Left lung (tissue), 10 donors: ENCODE results near the gene EPHA2. TPM values are rescaled to one million over a fixed set of nuclear protein-coding genes. Genes with fewer than 3 reads are reported as not detected.
A peak's percentile ranks its signal among the peaks of the same experiment; 100 is the strongest.

Experiments used
- ATAC-seq: fragments of 200-7000 bp; cut with Tn5 transposase; one replicate; pipeline ENCODE4 v1.9.1; 2020; ENCODE audit warnings: moderate library complexity
- DNase-seq, 4 donors: peaks; one replicate each; pipeline ENCODE4 v3.0.0-alpha.2; 2013 to 2020
- H3K27ac ChIP-seq, 2 donors: fragments of 200-600 bp; sonication (generic) in 1 of 2; one replicate each; pipeline versions ENCODE4 v1.5.0 to v1.8.0; 2020 to 2021
- H3K27me3 ChIP-seq, 2 donors: fragments of 200-600 bp; sonication (generic) in 1 of 2; one replicate each; pipeline versions ENCODE4 v1.5.0 to v1.8.0; 2020 to 2021
- H3K36me3 ChIP-seq, 2 donors: fragments of 200-600 bp; sonication (generic) in 1 of 2; one replicate each; pipeline versions ENCODE4 v1.5.0 to v1.8.0; 2020 to 2021
- H3K4me1 ChIP-seq, 2 donors: fragments of 200-600 bp; one replicate each; pipeline ENCODE4 v1.8.0; 2021
- H3K4me3 ChIP-seq, 2 donors: fragments of 200-600 bp; sonication (generic) in 1 of 2; one replicate each; pipeline versions ENCODE4 v1.5.0 to v1.8.0; 2020 to 2021; ENCODE audit warnings: mild to moderate bottlenecking in 1 of 2
- H3K9me3 ChIP-seq, 2 donors: fragments of 200-600 bp; sonication (generic) in 1 of 2; one replicate each; pipeline versions ENCODE4 v1.5.0 to v1.8.0; 2020 to 2021
- CTCF ChIP-seq, 2 donors: fragments of 200-600 bp; sonication (generic) in 1 of 2; IDR thresholded peaks; one replicate each; pipeline versions ENCODE4 v1.5.0 to v1.8.0; 2021; ENCODE audit warnings: antibody characterized with exemption in 2 of 2
- intact Hi-C, 2 donors: fragments of 100-400 bp; cut with DNase I; formaldehyde crosslinking; loops; one replicate each; pipeline versions ENCODE4 v1.11.2 to v1.14.2; 2022
- polyA plus RNA-seq, 6 donors: library from polyadenylated mRNA; unstranded; fragments of 120-200 nt; gene quantifications; one replicate each; pipeline ENCODE4 v1.2.1, GENCODE V29; 2013; ENCODE audit not compliant: insufficient read length in 6 of 6
- total RNA-seq, 2 donors: library from RNA; stranded (reverse); fragmentation: NEBNext Ultra II Directional; extraction: Animal tissue kit (Norgen Biotek cat#: 25700); gene quantifications; one replicate each; pipeline ENCODE4 v1.2.1, GENCODE V29; 2021
- donor health status: DM: no; HTN: yes; CAD: no.
- donor health status: DM: no; HTN: no; CAD: no.

The EPHA2 gene
- total and polyA plus RNA-seq, 8 donors: 12.6 to 62.6 (median 33.9) TPM

- peaks cover 0 to 6% of the 10 kb centered on the region in 2 donors for H3K36me3 ChIP-seq
- H3K4me3 ChIP-seq: no peak overlapping the region
- no peak overlapping the region for H3K27ac ChIP-seq
- DNase-seq (peak in 2 of 4 donors; percentile 29 to 42), ATAC-seq (no peak)
- H3K9me3 ChIP-seq: no peaks in the 10 kb centered on the region
- no peak for TF ChIP-seq CTCF (IDR thresholded peaks at IDR 0.05)
- no peaks in the 10 kb centered on the region for H3K27me3 ChIP-seq
- intact Hi-C loops: no loop called here
- peaks cover 24 to 26% of the 10 kb centered on the region in 2 donors for H3K4me1 ChIP-seq
Measured at GRCh38 chr1:16119926-16120325, 35.9 kb downstream of the EPHA2 start.

GRCh38 chr1:16119504-16119903, 36.4 kb downstream of the EPHA2 start:
- peaks cover 24 to 26% of the 10 kb centered on the region in 2 donors for H3K4me1 ChIP-seq
- DNase-seq (peak in 2 of 4 donors; percentile 22 to 26), ATAC-seq (no peak)
- H3K27me3 ChIP-seq: no peaks in the 10 kb centered on the region
- H3K9me3 ChIP-seq: no peaks in the 10 kb centered on the region
- intact Hi-C loops: no loop called here
- no peak for TF ChIP-seq CTCF (IDR thresholded peaks at IDR 0.05)
- peaks cover 0 to 2% of the 10 kb centered on the region in 2 donors for H3K36me3 ChIP-seq
- no peak overlapping the region for H3K27ac ChIP-seq
- no peak overlapping the region for H3K4me3 ChIP-seq

- no peak overlapping the region for H3K4me3 ChIP-seq
- TF ChIP-seq CTCF (IDR thresholded peaks at IDR 0.05): no peak
- no peaks in the 10 kb centered on the region for H3K9me3 ChIP-seq
- ATAC-seq (no peak), DNase-seq (peak in 2 of 4 donors; percentile 27 to 55)
- H3K27ac ChIP-seq: no peak overlapping the region
- peaks cover 20 to 26% of the 10 kb centered on the region in 2 donors for H3K4me1 ChIP-seq
- H3K27me3 ChIP-seq: no peaks in the 10 kb centered on the region
- H3K36me3 ChIP-seq: no peaks in the 10 kb centered on the region
- intact Hi-C loops: no loop called here
Measured at GRCh38 chr1:16118706-16119105, 37.2 kb downstream of the EPHA2 start.

GRCh38 chr1:16117936-16118335, 37.9 kb downstream of the EPHA2 start:
- Histone ChIP-seq H3K9me3 (no peaks in the 10 kb centered on the region), H3K4me3 (no peak overlapping the region), H3K27ac (no peak overlapping the region), H3K4me1 (peaks cover 13 to 18% of the 10 kb centered on the region in 2 donors), H3K36me3 (no peaks in the 10 kb centered on the region), H3K27me3 (no peaks in the 10 kb centered on the region)
- no peak for TF ChIP-seq CTCF (IDR thresholded peaks at IDR 0.05)
- intact Hi-C loops: no loop called here
- DNase-seq (peak in 1 of 4 donors; percentile 20), ATAC-seq (no peak)

- H3K9me3 ChIP-seq: no peaks in the 10 kb centered on the region
- intact Hi-C loops: no loop called here
- DNase-seq (no peak), ATAC-seq (no peak)
- H3K27ac ChIP-seq: no peak overlapping the region
- TF ChIP-seq CTCF (IDR thresholded peaks at IDR 0.05): no peak
- peaks cover 8 to 12% of the 10 kb centered on the region in 2 donors for H3K4me1 ChIP-seq
- no peak overlapping the region for H3K4me3 ChIP-seq
- H3K27me3 ChIP-seq: no peaks in the 10 kb centered on the region
- H3K36me3 ChIP-seq: no peaks in the 10 kb centered on the region
Measured at GRCh38 chr1:16117369-16117768, 38.5 kb downstream of the EPHA2 start.
